Body of pancreas (tissue), 4 donors: ENCODE measurements around the gene KCNC3.

Experiments
- POLR2A ChIP-seq, 3 donors: fragments of 450-650 bp; IDR thresholded peaks; one replicate each; pipeline ENCODE4 v1.6.1; 2016; ENCODE audit warnings: antibody characterized with exemption in 3 of 3, mild to moderate bottlenecking in 2 of 3
- TF ChIP-seq, protein P1 (sequence below), 7 experiments: fragments of 450-650 bp in 4 of 7; fragments of 200-600 bp in 3 of 7; sonication (generic) in 3 of 7; IDR thresholded peaks; one replicate each; pipeline ENCODE4 v1.5.1; 2016 to 2019; ENCODE audit warnings: antibody characterized with exemption in 7 of 7

- TF ChIP-seq, protein P1, sequence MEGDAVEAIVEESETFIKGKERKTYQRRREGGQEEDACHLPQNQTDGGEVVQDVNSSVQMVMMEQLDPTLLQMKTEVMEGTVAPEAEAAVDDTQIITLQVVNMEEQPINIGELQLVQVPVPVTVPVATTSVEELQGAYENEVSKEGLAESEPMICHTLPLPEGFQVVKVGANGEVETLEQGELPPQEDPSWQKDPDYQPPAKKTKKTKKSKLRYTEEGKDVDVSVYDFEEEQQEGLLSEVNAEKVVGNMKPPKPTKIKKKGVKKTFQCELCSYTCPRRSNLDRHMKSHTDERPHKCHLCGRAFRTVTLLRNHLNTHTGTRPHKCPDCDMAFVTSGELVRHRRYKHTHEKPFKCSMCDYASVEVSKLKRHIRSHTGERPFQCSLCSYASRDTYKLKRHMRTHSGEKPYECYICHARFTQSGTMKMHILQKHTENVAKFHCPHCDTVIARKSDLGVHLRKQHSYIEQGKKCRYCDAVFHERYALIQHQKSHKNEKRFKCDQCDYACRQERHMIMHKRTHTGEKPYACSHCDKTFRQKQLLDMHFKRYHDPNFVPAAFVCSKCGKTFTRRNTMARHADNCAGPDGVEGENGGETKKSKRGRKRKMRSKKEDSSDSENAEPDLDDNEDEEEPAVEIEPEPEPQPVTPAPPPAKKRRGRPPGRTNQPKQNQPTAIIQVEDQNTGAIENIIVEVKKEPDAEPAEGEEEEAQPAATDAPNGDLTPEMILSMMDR (IDR thresholded peaks at IDR 0.05) = no peak
- TF ChIP-seq POLR2A (IDR thresholded peaks at IDR 0.05) = no peak
These were observed 12.0 kb upstream of the KCNC3 start for GRCh38 chr19:50341091-50341564.
